Measurements from ENCODE around the gene L1CAM. TPM values are rescaled to one million over a fixed set of nuclear protein-coding genes. Genes with fewer than 3 reads are reported as not detected.

The L1CAM gene
- total and polyA plus RNA-seq, 2 of the 8 experiments (the other 6 are each of a cell fraction or from before 2014, with no cell fraction given) = 11.0 to 43.0 TPM

DNA sequence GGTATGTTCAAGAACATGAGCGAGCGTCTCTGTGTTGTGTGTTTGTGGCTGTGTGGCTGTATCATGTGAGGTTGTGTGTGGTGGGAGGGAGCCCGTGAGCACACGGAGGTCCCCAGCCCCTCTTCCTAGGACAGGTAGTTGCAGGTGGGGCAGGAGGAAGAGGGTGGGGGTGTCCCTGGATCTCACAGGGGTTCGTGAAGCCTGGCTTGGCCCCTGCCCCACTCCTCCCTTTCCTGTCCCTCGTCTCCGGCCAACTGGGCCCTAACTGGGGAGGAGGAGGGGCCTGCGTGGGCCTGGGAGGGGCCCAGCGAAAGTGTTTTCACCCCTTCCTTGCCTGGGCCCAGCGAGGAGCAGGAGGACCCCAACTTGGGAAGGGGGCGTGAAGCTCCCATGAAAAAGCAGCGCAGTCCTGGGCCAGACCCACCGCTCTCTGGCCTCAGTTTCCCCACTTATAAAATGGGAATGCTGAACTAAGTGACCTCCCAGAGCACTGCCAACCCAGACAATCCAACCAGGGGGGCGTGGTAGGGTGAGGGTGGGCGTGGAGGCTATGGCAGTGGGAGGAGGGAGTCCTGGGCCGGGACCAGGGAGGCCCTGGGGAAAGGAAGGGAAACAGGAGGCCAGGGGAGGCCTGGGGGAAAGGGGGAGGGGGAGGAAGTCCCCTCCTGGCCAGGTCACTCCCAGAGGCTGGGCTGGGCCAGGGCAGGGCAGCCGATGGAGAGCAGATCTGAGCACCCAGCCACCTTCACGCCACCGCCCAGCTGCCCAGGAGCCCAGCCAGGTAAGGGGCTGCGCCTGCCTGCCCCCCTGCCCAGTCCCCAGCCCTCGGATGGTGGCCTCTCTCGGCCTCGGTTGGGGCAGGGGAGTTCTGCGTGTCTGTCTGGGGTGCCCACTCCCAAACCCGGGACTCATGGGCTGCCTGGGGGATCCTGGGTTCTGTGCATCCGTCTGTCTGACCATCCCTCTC, 18.3 kb upstream of the L1CAM start, which contains the start of gene AVPR2:
Gene AVPR2, plus strand, starts transcription at position 683 of the 967 bp plus-strand sequence. CDS start 473 bp downstream, outside the sequence.
- Histone ChIP-seq H2BK5ac (ENCODE audit: low read depth, low read length) (0 out of 2 replicates have a peak within 1 kb of the TSS, but pooled peaks have one; percentile 44), H3K27me3 (replicated peaks in 1 of 4; ENCODE audit: control insufficient read depth in 3 of 4, extremely low read depth in 1 of 4, insufficient read depth in 3 of 4, low read length in 3 of 4) (no peaks in the 10 kb centered on the region), H3K18ac (ENCODE audit: extremely low read depth, low read length) (no peak within 1 kb of the TSS), H4K20me1 (replicated peaks in 1 of 2; ENCODE audit: control insufficient read depth in 1 of 2, insufficient read depth in 2 of 2, low read length in 2 of 2) (peaks cover 0 to 4% of the 10 kb centered on the region in 2 experiments), H3K27ac (ENCODE audit: low read depth, low read length) (no peak within 1 kb of the TSS), H3K23me2 (ENCODE audit: low read depth, low read length) (peaks cover 3% of the 10 kb centered on the region; the same call in 1 of the 2 replicates), H3K36me3 (ENCODE audit: control insufficient read depth in 2 of 4, insufficient read depth in 4 of 4, low read length in 3 of 4) (no peaks in the 10 kb centered on the region), H3K9ac (replicated peaks in 1 of 4; ENCODE audit: extremely low read depth in 1 of 4, low read depth in 3 of 4, low read length in 3 of 4) (no peak within 1 kb of the TSS), H3K4me3 (ENCODE audit: extremely low read depth in 1 of 4, insufficient read depth in 2 of 4, low read depth in 3 of 4, low read length in 4 of 4) (no peak within 1 kb of the TSS), H2BK20ac (ENCODE audit: low read length) (no peak within 1 kb of the TSS), H4K91ac (replicated peaks; ENCODE audit: insufficient read length, low read length) (no peak within 1 kb of the TSS), H3K56ac (replicated peaks; ENCODE audit: insufficient read length, low read depth, low read length) (no peak within 1 kb of the TSS), H2BK12ac (ENCODE audit: low read depth, low read length) (no peak within 1 kb of the TSS; the same call in 1 of the 2 replicates), H2AK5ac (ENCODE audit: low read depth, low read length) (no peak within 1 kb of the TSS), H3K23ac (ENCODE audit: insufficient read length) (no peak within 1 kb of the TSS), H3K14ac (ENCODE audit: insufficient read length) (no peak within 1 kb of the TSS), H3K9me3 (ENCODE audit: insufficient read depth in 2 of 2, low read depth in 1 of 2, low read length in 1 of 2) (no peaks in the 10 kb centered on the region), H2BK15ac (ENCODE audit: low read length) (peak within 1 kb of the TSS; percentile 5; the same call in 1 of the 2 replicates), H4K5ac (ENCODE audit: insufficient read length, low read depth, low read length) (no peak within 1 kb of the TSS), H4K8ac (ENCODE audit: extremely low read depth, insufficient read depth, low read length) (no peak within 1 kb of the TSS), H3K79me1 (ENCODE audit: low read depth, low read length) (no peaks in the 10 kb centered on the region), H2AFZ (ENCODE audit: low read length) (no peak within 1 kb of the TSS), H3K79me2 (ENCODE audit: control insufficient read depth in 1 of 2, insufficient read depth in 2 of 2, low read length in 2 of 2) (no peaks in the 10 kb centered on the region), H2BK120ac (replicated peaks; ENCODE audit: low read depth, low read length) (no peak within 1 kb of the TSS), H3K4ac (replicated peaks; ENCODE audit: insufficient read length, low read depth, low read length) (no peak within 1 kb of the TSS), H3K4me2 (ENCODE audit: insufficient read depth in 1 of 2, low read depth in 2 of 2, low read length in 2 of 2) (no peak within 1 kb of the TSS), H3K4me1 (replicated peaks in 1 of 4; ENCODE audit: control insufficient read depth in 3 of 4, insufficient read depth in 4 of 4, low read length in 3 of 4) (peaks cover 0 to 14% (median 0%) of the 10 kb centered on the region in 4 experiments; a peak in 1 of 7 replicates)
- FAIRE-seq (no peak), DNase-seq (ENCODE audit: low read depth in 1 of 2, low spot score in 2 of 2) (no peak)
- WGBS, 2 experiments (ENCODE audit: extremely low coverage in 1 of 2, insufficient coverage in 1 of 2, insufficient read length in 1 of 2, insufficient replicate concordance in 2 of 2, low coverage in 1 of 2, low lambda C conversion rate in 2 of 2, missing lambda C conversion rate in 1 of 2) = 85% methylated on average over 9 of the region's 26 CpGs; no CpG with 5 or more reads in 1 of the 2 experiments
- POLR2A ChIA-PET (ENCODE audit: partially characterized antibody) = interaction anchor here (1.1 kb wide), 1 partner anchor 19 kb away, joined by 3 read pairs; no protein-coding TSS in a partner anchor
- CTCF ChIA-PET (ENCODE audit: partially characterized antibody) = no interaction called here
- TF ChIP-seq CEBPB (IDR thresholded peaks at IDR 0.05; ENCODE audit: low read depth, low read length) (no peak), SP2 (IDR thresholded peaks at IDR 0.05; ENCODE audit: low read length) (no peak), CBX5 (IDR thresholded peaks at IDR 0.05; ENCODE audit: low read depth, low read length) (no peak), NANOG (IDR thresholded peaks at IDR 0.05; ENCODE audit: insufficient read depth, low read depth, low read length, poor library complexity, severe bottlenecking) (no peak), SIX5 (IDR thresholded peaks at IDR 0.05; ENCODE audit: low read depth, low read length) (no peak), HDAC2 (IDR thresholded peaks at IDR 0.05; ENCODE audit: borderline replicate concordance in 1 of 2, low read depth in 2 of 2, low read length in 2 of 2) (no peak), SAP30 (IDR thresholded peaks at IDR 0.05; ENCODE audit: insufficient read depth, insufficient replicate concordance, low read length) (no peak), PHF8 (conservative IDR thresholded peaks at IDR 0.05; ENCODE audit: low read depth, low read length) (no peak), SP1 (IDR thresholded peaks at IDR 0.05; ENCODE audit: low read depth, low read length) (no peak), CHD2 (IDR thresholded peaks at IDR 0.05; ENCODE audit: low read length) (no peak), EP300 (IDR thresholded peaks at IDR 0.05; ENCODE audit: borderline replicate concordance in 1 of 2, low read depth in 2 of 2, low read length in 2 of 2) (no peak)
